Measurements from ENCODE around the gene SOX6. TPM values are rescaled to one million over a fixed set of nuclear protein-coding genes. Genes with fewer than 3 reads are reported as not detected.

Gene SOX6
- 10 to 100 TPM; 25.3 to 42.3 (median 37.4) TPM for total RNA-seq

DNA sequence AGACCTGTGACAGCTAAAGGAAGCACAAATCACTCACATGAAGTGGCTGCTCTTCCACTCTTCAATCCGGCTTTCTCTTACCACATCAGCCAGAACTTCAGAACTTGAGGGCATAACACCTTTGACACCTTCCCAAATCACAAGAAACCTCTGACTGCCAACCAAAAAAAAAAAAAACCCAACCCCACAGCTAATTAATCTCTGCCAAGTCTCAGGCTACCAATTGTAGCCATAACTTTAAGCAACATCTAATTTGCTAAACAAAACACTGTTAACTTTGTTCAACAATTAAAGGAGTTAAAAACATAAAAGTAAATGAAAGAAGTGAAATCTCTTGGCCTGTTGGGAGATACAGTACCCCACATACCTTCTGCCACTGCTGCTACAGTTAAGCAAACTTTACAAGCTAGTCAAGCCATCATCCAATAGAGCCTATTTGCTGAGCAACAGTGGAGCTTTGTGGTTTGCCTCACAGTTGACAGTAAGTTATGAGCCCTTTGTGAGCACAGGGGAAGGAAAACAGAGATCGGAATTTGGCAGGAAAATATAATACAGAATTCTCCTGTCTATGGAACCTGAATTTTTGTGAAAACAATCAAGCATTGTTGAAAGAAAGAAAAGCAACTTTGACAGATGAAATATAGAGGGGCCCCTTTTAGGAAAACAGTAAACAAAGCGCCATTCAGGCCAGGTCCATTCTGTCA is at the start of gene SOX6:
SOX6 (minus strand) TSS at position 490 of the 704 bp plus-strand sequence. CDS start 15,298 bp downstream, outside the sequence.
- no peak for DNase-seq
- no peaks in the 10 kb centered on the region for H3K36me3 ChIP-seq
- H3K27me3 ChIP-seq, result no peaks in the 10 kb centered on the region
- ATAC-seq, result peak; percentile 4 to 55
- peak within 1 kb of the TSS; percentile 64 to 73 (median 68) for H3K27ac ChIP-seq
- in situ Hi-C loops (cut with MboI; ENCODE audit: low sequenced_read_pairs in 4 of 4), result no loop called here
- peak within 1 kb of the TSS in 2 of 4 donors; percentile 3 to 8 for H3K4me3 ChIP-seq
- no peaks in the 10 kb centered on the region for H3K9me3 ChIP-seq
- intact Hi-C loops (cut with DNase I; ENCODE audit: low total_unique reads), result loop anchor here (5.0 kb wide), 1 partner anchor 169 kb away; no protein-coding TSS in a partner anchor
- H3K4me1 ChIP-seq, result peaks cover 50 to 57% of the 10 kb centered on the region in 2 donors
- no peak for TF ChIP-seq POLR2A (IDR thresholded peaks at IDR 0.05)
- TF ChIP-seq, protein P1, sequence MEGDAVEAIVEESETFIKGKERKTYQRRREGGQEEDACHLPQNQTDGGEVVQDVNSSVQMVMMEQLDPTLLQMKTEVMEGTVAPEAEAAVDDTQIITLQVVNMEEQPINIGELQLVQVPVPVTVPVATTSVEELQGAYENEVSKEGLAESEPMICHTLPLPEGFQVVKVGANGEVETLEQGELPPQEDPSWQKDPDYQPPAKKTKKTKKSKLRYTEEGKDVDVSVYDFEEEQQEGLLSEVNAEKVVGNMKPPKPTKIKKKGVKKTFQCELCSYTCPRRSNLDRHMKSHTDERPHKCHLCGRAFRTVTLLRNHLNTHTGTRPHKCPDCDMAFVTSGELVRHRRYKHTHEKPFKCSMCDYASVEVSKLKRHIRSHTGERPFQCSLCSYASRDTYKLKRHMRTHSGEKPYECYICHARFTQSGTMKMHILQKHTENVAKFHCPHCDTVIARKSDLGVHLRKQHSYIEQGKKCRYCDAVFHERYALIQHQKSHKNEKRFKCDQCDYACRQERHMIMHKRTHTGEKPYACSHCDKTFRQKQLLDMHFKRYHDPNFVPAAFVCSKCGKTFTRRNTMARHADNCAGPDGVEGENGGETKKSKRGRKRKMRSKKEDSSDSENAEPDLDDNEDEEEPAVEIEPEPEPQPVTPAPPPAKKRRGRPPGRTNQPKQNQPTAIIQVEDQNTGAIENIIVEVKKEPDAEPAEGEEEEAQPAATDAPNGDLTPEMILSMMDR (IDR thresholded peaks at IDR 0.05 in 4 of 5, conservative IDR thresholded peaks at IDR 0.05 in 1 of 5), result no peak

DNA sequence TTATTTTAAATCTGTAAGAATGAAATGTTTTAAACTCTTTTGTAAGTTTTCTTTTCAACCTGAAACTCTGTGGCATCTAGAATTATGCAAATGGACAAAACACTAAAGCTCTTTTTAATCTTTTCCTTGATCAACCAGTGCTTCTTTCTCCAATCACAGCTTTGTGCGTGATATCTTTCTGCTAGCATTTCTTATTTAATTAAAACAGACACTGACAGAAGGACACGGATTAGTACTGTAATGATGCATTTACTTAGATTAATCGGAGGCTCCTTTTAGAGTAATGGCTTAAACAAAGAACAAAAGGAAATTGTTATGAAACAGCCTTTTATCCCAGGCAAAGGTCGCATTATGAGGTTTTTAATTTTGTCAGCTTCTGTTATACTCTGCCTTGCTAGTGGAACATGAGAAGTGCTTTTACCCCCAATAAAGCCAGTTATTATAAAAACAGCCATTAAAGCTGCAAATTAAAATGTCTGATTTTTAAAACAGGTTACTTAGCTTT is 48.5 kb upstream of the SOX6 start:
- no peaks in the 10 kb centered on the region for H3K27me3 ChIP-seq
- DNase-seq (no peak), ATAC-seq (no peak)
- H3K27ac ChIP-seq, result no peak overlapping the region
- no peaks in the 10 kb centered on the region for H3K36me3 ChIP-seq
- in situ Hi-C loops (cut with MboI; ENCODE audit: low sequenced_read_pairs in 4 of 4) (no loop called here), intact Hi-C loops (cut with DNase I; ENCODE audit: low total_unique reads) (no loop called here)
- H3K4me1 ChIP-seq, result peaks cover 8 to 12% of the 10 kb centered on the region in 2 donors
- H3K4me3 ChIP-seq, result no peak overlapping the region
- H3K9me3 ChIP-seq, result no peaks in the 10 kb centered on the region
- TF ChIP-seq, protein P1 (IDR thresholded peaks at IDR 0.05 in 4 of 5, conservative IDR thresholded peaks at IDR 0.05 in 1 of 5), result no peak
- TF ChIP-seq POLR2A (IDR thresholded peaks at IDR 0.05), result no peak

DNA sequence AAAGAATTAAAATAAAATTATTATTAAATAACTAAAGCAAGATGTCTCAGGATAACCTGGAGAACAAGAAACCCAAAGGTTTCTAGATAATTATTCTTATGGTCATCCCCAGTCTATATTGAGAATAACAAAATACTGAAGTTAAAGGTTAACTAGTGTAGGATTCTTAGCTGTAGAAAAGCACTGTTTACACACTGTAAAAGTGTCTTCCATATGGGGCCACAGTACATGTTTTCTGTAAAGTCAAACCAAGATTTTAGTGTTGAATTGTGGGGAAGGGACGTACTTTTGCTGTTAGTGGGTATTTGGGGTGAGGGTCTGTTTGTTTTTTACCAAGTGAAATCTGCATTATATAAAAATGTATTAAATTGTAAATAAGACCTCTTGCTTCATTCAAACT is 47.5 kb upstream of the SOX6 start:
- H3K9me3 ChIP-seq, result no peaks in the 10 kb centered on the region
- DNase-seq, result no peak
- H3K27ac ChIP-seq, result no peak overlapping the region
- intact Hi-C loops (cut with DNase I; ENCODE audit: low total_unique reads), result no loop called here
- H3K36me3 ChIP-seq, result no peaks in the 10 kb centered on the region
- TF ChIP-seq, protein P1 (IDR thresholded peaks at IDR 0.05 in 4 of 5, conservative IDR thresholded peaks at IDR 0.05 in 1 of 5), result no peak
- no peak for TF ChIP-seq POLR2A (IDR thresholded peaks at IDR 0.05)
- in situ Hi-C loops (cut with MboI; ENCODE audit: low sequenced_read_pairs in 4 of 4), result no loop called here
- no peak overlapping the region for H3K4me3 ChIP-seq
- peaks cover 12 to 13% of the 10 kb centered on the region in 2 donors for H3K4me1 ChIP-seq
- ATAC-seq, result no peak
- H3K27me3 ChIP-seq, result no peaks in the 10 kb centered on the region

DNA sequence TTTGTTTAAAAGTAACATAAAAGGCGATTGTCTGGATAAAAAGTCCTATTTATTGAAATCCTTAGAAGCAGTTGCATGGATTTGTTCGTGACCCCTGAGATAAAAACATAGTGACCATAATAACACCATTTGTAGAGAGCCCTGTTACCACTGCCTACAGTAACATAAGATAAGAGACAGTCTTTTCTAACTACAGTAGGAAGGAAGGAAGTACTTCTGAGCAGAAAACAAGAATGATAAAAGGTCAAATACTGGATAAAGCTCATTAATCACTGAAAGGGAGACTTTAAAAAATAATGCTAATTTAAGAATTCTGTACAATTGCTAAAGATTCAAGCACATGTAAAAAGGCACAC is 47.1 kb upstream of the SOX6 start:
- Histone ChIP-seq H3K4me1 (peaks cover 12 to 13% of the 10 kb centered on the region in 2 donors), H3K27ac (no peak overlapping the region), H3K9me3 (no peaks in the 10 kb centered on the region), H3K36me3 (no peaks in the 10 kb centered on the region), H3K4me3 (no peak overlapping the region), H3K27me3 (no peaks in the 10 kb centered on the region)
- in situ Hi-C loops (cut with MboI; ENCODE audit: low sequenced_read_pairs in 4 of 4), result no loop called here
- ATAC-seq, result no peak
- no peak for DNase-seq
- intact Hi-C loops (cut with DNase I; ENCODE audit: low total_unique reads), result no loop called here
- TF ChIP-seq, protein P1 (IDR thresholded peaks at IDR 0.05 in 4 of 5, conservative IDR thresholded peaks at IDR 0.05 in 1 of 5), result no peak
- no peak for TF ChIP-seq POLR2A (IDR thresholded peaks at IDR 0.05)
